Panc1 (cell line): ENCODE data around the gene PNMA8A. TPM values are rescaled to one million over a fixed set of nuclear protein-coding genes. Genes with fewer than 3 reads are reported as not detected.

ENCODE experiments used
- ATAC-seq: fragments of 200-7000 bp; cut with Tn5 transposase; 2 replicates; pipeline ENCODE4 v1.9.1; 2020; ENCODE audit warnings: mild to moderate bottlenecking, moderate library complexity
- BruUV-seq: library from RNA; stranded (reverse); fragments of 400-500 nt; replicated peaks from 2 replicates; lab custom pipeline; 2021; lab: Mats Ljungman, UMichigan
- CTCF ChIA-PET: fragments of 300-600 bp; sonication (Branson Sonifier 250); formaldehyde crosslinking; loops from one replicate; lab custom pipeline; 2022; ENCODE audit warnings: antibody characterized with exemption; lab: Charles Lee
- POLR2A ChIA-PET: fragments of 300-600 bp; sonication (Branson Sonifier 250); formaldehyde crosslinking; loops from one replicate; lab custom pipeline; 2022; ENCODE audit warnings: antibody characterized with exemption; lab: Charles Lee
- DNase-seq: peaks from one replicate; pipeline ENCODE4 v3.0.0-alpha.2; 2010; ENCODE audit warnings: low read depth, low spot score
- H3K27ac ChIP-seq: 2 replicates; pipeline ENCODE4 v1.5.1; 2011; ENCODE audit warnings: mild to moderate bottlenecking, low read length, inconsistent platforms
- H3K27me3 ChIP-seq: fragments of 200-500 bp; sonication (Bioruptor generic); 2 replicates; pipeline ENCODE4 v1.6.0; 2014; ENCODE audit warnings: low read length, inconsistent platforms; ENCODE audit not compliant: control insufficient read depth, insufficient read depth
- H3K36me3 ChIP-seq: fragments of 200-500 bp; sonication (Bioruptor generic); 2 replicates; pipeline ENCODE4 v1.5.1; 2014; ENCODE audit warnings: inconsistent platforms, mild to moderate bottlenecking, low read length, moderate library complexity; ENCODE audit not compliant: control insufficient read depth, insufficient read depth
- H3K4me1 ChIP-seq: 2 replicates; pipeline ENCODE4 v1.5.1; 2011; ENCODE audit warnings: inconsistent platforms, mild to moderate bottlenecking, low read length, moderate library complexity; ENCODE audit not compliant: control insufficient read depth, insufficient read depth
- H3K4me3 ChIP-seq, 2 experiments: 2 replicates each; pipeline ENCODE4 v1.5.1; 2011 to 2012; ENCODE audit warnings: low read depth in 2 of 2, low read length in 2 of 2, mild to moderate bottlenecking in 2 of 2, inconsistent platforms in 1 of 2, moderate library complexity in 1 of 2
- H3K9me3 ChIP-seq: fragments of 200-500 bp; sonication (Bioruptor generic); 2 replicates; pipeline ENCODE4 v1.5.1; 2014; ENCODE audit warnings: low read depth, mild to moderate bottlenecking, inconsistent platforms, low read length, moderate library complexity; ENCODE audit not compliant: control insufficient read depth, insufficient read depth
- CTCF ChIP-seq: fragments of 450-650 bp; IDR thresholded peaks from 2 replicates; pipeline ENCODE4 v1.5.1; 2017; ENCODE audit warnings: mild to moderate bottlenecking
- POLR2AphosphoS5 ChIP-seq: IDR thresholded peaks from 2 replicates; pipeline ENCODE4 v1.6.1; 2012; ENCODE audit warnings: mild to moderate bottlenecking, low read depth, low read length, moderate library complexity
- REST ChIP-seq, 2 experiments: IDR thresholded peaks; 2 replicates each; pipeline ENCODE4 v1.6.1; 2011 to 2012; ENCODE audit warnings: low read depth in 2 of 2, control low read depth in 1 of 2, low read length in 1 of 2, mild to moderate bottlenecking in 1 of 2, moderate library complexity in 1 of 2; ENCODE audit not compliant: insufficient read depth in 1 of 2
- SIN3A ChIP-seq: IDR thresholded peaks from 2 replicates; pipeline ENCODE4 v1.6.1; 2012; ENCODE audit warnings: low read depth, mild to moderate bottlenecking, low read length, moderate library complexity, borderline replicate concordance; ENCODE audit not compliant: insufficient read depth
- TCF7L2 ChIP-seq: IDR thresholded peaks from 2 replicates; pipeline ENCODE4 v1.6.1; 2011; ENCODE audit warnings: mild to moderate bottlenecking, low read depth, low read length, inconsistent platforms
- in situ Hi-C: cut with HindIII; loops from 2 replicates; pipeline ENCODE4 v1.10.0; 2016; ENCODE audit warnings: low sequenced_read_pairs, low pct_unique_long_range_greater_than_20kb
- intact Hi-C: fragments of 100-400 bp; cut with micrococcal nuclease; formaldehyde crosslinking; loops from one replicate; pipeline ENCODE4 v1.10.0; 2022; ENCODE audit not compliant: unreplicated experiment
- total RNA-seq: library from RNA; stranded (reverse); gene quantifications from one replicate; pipeline ENCODE4 v1.2.1, GENCODE V29; 2021; ENCODE audit not compliant: unreplicated experiment

The PNMA8A gene
- total RNA-seq, 1 experiment from 2014 or later, result not detected

DNA sequence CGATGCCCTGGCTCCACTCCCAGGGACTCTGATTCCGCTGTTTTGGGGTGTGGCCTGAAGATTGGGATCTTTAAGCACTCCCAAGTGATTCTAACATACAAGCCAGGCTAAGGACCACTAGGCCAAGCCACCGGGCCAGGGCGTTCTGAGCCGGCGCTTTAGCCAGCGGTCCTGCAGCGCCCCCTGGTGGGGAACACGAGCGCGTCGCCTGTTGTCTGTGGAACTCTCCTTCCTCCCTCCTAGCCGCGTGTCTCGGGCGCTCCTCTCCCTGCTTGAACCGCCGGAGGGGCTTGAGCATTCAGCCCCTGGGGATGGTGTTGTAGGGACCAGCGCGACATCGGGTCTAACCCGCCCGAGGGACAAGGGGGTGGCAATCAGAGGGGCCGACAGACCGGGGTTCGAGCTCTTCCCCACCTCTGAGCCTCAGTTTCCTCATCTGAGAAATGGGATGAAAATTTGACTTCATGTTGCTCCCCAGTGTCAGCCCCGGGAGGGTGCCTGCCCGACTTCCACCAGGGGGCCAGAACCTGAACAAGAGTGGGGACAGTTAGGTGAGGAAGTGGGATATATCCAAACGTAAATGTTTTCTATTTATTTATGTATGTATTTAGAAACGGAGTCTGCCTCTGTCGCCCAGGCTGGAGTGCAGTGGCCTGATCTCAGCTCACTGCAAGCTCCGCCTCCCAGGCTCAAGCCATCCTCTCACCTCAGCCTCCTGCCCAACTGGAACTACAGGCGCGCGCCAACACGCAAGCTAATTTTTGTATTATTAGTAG, 42.3 kb upstream of the PNMA8A start:
- TF ChIP-seq TCF7L2 (no peak), CTCF (peak; percentile 53), SIN3A (no peak), POLR2AphosphoS5 (no peak), REST (IDR thresholded peaks at IDR 0.05; ENCODE audit: insufficient read depth in 1 of 2, low read depth in 2 of 2, low read length in 1 of 2) (no peak)
- no peaks in the 10 kb centered on the region for H3K27me3 ChIP-seq
- CTCF ChIA-PET, result no interaction called here
- no peaks in the 10 kb centered on the region; the same call in 1 of the 2 replicates for H3K4me1 ChIP-seq
- no TSS peak for BruUV-seq
- intact Hi-C loops, result no loop called here
- no peaks in the 10 kb centered on the region for H3K36me3 ChIP-seq
- POLR2A ChIA-PET, result no interaction called here
- in situ Hi-C loops, result no loop called here
- H3K27ac ChIP-seq, result no peak overlapping the region
- H3K4me3 ChIP-seq, result no peak overlapping the region
- no peak for DNase-seq
- no peaks in the 10 kb centered on the region for H3K9me3 ChIP-seq
- no peak for ATAC-seq

DNA sequence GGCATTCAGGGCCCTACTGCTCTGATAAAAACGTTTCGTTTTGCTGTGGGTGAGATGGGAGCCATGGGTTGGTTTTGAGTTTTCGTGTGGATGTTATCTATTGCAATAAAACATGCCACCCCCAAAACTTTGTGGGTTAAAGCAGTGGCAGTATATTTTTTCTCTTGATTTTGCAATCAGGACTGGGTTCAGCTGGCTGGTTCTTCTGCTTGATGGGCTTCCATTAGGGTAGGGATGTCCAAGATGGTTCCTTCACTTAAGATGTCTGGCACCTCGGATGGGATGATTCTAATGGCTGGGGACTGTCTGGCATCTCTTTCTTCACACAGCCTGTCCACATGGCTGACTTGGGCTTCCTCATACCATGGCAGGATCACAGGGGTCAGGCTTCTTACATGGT, 39.9 kb upstream of the PNMA8A start:
- ATAC-seq, result no peak
- in situ Hi-C loops, result no loop called here
- POLR2A ChIA-PET, result no interaction called here
- H3K36me3 ChIP-seq, result no peaks in the 10 kb centered on the region
- BruUV-seq, result no TSS peak
- H3K27ac ChIP-seq, result no peak overlapping the region
- no peaks in the 10 kb centered on the region for H3K27me3 ChIP-seq
- H3K9me3 ChIP-seq, result no peaks in the 10 kb centered on the region
- no peak overlapping the region for H3K4me3 ChIP-seq
- CTCF ChIA-PET, result no interaction called here
- DNase-seq, result no peak
- intact Hi-C loops, result no loop called here
- H3K4me1 ChIP-seq, result no peaks in the 10 kb centered on the region; the same call in 1 of the 2 replicates
- TF ChIP-seq TCF7L2 (no peak), CTCF (no peak), SIN3A (no peak), REST (IDR thresholded peaks at IDR 0.05; ENCODE audit: insufficient read depth in 1 of 2, low read depth in 2 of 2, low read length in 1 of 2) (no peak), POLR2AphosphoS5 (no peak)
